C1 segment of cervical spinal cord (tissue), 14 donors: ENCODE measurements around the gene HES6.

ENCODE experiments used
- DNase-seq, 14 donors: peaks; one replicate each; lab custom pipeline; 2025; lab: John Stamatoyannopoulos, UW

HES6 gene

DNA sequence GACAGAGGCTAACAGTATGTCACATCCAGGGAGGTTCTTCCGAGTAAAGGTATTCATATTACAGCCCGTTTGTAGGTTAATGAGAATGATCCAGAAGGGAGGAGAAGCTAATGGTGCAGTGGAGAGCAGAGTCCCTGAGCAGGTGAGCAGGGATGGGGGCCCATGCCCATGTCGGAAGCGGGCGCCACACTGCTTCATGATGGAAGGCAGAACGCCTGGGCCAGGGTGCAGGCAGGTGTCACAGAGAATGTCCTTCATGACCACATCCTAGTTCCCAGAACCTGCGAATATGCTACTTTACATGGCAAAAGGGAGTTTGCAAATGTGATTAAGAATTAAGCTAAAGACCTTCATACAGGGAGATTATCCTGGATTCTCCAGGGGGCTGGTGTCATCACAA, 4.0 kb downstream of the HES6 start:
- DNase-seq = no peak

DNA sequence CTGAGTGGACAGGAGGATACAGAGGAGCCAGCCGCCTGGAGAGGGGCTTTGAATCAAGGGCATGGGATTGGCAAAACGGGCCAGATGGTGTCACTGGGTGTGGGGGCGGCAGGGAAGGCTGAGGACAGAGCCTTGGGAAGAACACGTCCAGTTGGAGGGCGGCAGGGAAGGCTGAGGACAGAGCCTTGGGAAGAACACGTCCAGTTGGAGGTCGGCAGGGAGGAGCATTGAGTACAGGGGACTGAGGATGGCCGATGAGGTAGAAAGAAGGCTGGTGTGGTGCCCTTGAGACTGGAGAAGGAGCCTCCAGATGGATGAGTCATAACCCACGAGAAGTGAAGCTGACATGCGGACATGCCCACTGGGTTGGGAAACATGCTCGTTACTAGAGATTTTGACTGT, 4.5 kb downstream of the HES6 start:
- DNase-seq = no peak

DNA sequence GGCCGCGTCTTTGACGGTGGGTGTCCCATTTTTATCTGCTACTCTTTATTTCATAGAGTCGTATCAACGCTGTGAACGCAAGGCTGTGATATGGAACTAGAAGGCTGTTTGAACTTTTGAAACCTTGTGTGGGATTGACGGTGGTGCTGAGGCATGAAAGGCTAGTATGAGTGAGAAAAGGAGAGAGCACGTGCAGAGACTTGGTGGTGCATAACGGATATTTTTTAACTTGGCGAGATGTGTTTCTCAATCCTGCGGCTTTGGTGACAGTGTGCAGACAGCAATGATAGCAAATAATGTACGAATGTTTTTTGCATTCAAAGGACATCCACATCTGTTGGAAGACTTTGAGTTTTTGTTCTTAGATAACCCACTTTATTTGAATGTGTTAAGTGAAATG, 6.2 kb downstream of the HES6 start:
- DNase-seq = no peak

DNA sequence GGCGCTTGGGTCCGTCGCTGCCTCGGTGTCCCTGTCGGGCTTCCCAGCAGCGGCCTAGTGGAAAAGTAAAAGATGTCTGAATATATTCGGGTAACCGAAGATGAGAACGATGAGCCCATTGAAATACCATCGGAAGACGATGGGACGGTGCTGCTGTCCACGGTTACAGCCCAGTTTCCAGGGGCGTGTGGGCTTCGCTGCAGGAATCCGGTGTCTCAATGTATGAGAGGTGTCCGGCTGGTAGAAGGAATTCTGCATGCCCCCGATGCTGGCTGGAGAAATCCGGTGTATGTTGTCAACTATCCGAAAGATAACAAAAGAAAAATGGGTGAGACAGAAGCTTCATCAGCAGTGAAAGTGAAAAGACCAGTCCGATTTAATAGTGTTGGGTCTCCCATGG, 8.0 kb downstream of the HES6 start:
- DNase-seq = no peak

DNA sequence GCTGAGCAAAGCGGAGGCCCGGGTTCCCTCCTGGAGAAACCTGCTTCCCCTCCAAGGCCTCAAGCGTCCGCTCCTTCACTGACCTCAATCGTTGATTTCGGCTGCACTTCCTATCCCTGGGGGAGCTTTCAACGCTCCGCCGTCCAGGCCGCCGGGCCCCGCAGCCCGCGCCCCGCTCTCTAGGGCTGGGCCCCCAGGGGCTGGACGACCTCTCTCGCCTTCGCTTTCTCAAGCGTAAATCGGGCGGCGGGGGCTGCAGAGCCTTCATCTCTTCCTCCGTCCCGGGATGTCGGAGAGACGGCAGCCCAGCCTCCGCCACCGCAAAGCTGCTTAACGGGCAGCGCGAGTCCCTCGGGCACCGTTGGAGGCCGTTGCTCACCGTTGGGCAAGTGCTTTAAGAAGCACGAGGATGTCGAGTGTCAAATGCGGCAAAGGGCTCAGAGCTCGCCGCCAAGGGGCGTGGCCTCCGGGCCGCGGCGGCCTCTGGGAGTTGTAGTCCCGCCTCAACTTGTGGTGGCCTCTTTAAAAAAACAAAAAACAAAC, 8.5 kb downstream of the HES6 start:
- DNase-seq = peak in 12 of 14 donors; percentile 18 to 75 (median 60)

DNA sequence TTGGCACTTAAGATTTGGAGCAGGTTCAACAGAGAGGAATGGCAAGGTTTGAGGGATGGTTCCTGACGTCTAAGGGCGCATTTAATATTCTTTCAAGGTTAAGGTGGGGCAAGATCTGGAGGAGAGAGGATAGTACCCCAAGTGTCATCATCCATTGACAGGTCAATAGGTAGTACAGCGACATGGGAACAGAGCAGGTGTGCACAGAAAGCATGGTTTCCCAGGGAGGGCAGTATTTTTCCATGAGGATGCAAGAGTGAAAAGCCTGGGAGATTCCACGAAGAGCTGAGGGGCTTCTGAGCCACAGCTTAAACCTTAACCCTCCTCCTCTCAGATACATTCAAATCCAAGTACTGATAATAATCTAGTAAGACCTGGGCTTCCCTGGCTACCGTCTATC, 9.1 kb downstream of the HES6 start:
- DNase-seq = no peak

DNA sequence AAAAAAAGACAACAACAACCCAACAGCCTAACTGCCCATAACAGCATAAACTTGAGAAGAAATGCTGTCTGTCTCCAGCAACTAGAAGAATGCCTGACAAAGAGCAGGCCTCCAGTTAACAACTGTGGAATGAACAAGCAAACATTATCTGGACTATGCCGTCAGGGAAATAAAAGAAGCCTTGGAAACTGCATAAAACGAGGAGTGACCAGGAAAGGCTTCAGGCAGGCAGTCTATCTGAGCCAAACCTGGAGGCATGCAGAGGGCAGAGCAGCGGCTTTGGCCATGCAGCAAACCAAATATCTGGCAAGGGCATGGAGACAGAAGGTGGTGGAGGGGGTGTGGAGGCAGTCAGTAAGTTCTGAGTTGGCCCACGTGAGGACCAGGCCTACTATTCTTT, 11.1 kb downstream of the HES6 start:
- peak in 1 of 14 donors; percentile 13 for DNase-seq

DNA sequence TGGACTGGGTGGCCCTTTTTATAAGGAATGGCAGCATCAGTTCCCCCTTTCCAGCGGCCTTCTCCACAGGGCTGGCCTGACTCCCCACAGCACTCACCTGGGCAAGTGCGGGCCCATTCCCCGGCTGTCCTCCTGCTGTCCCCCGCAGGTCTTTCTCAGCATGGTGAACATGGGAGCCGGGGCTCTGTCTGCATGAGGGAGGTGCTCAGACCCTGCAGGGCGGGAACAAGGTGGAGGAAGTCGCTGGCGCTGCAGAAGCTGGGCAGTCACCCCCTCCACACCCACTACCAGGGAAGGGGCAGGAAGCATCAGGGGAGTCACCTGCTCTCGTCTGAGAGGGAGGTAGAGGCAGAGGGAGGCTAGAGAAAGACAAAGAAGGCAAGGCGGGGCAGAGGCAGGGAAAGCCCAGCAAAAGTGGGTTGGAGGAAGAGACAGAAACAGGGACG, 12.2 kb downstream of the HES6 start:
- DNase-seq = no peak

DNA sequence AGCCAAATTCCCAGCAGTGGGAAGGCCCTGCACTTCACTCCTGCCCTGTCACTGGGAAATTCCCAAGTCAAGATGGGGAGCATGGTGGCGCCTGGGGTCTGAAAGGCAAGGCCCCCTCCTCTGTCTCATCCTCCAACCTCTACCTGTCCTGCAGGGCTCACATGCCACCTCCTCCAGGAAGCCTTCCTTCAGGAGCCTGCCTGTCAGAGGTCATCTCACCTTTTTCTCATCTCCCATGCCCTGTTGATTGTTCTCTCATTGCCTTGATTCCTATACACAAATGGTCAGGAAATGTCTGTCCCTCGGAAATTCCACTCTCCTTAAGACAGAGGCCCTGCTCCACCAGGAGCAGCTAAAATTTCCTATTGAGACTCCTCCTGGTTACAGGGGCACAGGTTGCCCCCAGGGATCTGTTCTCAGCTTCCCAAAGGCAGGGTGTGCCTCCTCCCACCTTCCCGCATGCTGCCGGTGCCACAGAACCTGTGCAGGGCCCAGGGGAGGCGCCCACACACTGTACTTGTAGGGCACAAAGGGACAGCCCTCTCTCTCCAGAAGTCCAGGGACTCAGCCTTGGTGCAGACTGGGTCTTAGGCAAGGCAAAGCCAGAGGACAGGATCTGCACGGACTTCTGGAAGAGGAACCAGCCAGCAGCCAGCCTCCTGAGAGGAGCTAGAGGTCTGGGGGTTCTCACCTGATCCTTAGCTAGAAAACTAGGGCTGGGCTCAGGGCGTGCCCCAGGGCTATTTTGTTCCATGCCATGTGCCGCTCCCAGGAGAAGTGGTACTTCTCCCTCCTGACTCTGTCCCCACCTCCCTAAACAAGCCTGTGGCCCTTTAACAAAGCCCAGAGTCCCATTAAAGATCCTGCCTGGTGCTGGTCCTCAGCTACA, 12.9 kb downstream of the HES6 start:
- DNase-seq = no peak

DNA sequence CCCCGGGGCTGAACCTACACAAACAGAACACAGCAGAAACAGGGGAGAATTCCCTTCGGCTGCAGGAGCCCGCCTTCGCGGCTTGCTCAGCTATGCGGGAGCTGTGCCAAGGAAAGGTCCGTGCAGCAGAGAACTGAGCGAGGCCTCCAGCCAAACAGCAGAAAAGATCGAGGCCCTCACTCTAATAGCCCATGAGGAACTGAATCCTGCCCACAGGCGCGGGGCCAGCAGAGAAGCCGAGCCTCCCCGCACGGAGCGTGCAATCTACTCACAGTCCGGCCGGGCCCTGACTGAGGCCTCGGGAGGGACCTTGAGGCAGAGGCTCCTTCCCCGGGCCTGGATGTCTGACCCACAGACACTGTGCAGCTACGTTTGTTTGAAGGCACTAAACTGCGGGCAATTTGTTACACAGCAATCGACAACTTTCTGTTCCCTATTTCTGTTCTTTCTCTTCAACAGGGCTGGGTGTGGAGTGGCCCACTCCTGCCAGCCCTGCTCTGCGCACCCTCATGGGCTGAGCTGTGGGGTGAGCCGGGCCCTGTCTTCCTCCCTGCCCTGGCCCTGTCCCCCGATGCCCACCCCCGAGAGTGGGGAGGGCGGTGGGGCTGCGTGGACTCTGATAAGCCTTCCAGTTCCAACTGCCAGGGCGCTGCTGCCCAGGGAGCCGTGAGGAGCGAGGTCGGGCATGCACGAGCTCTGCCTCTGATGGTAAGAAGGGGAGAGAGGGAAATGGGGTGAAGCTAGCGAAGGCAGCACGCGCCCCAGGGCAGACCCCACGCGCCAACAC, 13.7 kb downstream of the HES6 start:
- no peak for DNase-seq

DNA sequence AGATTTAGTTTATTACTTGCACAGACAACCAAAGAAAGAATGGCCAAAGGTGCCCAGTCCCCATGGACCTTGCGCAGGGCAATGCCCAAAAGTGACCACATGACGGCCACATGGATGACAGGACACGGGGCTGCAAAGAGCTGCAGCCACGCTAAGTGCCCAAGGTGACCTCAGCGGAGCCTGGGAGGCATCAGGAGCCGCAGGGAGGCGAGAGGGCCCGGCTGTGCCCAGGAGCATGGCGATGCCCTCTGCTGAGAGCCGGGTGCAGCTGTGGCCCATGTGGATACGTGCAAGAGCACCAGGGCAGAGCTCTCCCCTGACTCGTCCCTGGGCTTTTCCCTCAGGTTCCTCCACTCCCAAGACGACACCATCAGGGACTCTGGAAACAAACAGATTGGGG, 14.7 kb downstream of the HES6 start:
- no peak for DNase-seq

DNA sequence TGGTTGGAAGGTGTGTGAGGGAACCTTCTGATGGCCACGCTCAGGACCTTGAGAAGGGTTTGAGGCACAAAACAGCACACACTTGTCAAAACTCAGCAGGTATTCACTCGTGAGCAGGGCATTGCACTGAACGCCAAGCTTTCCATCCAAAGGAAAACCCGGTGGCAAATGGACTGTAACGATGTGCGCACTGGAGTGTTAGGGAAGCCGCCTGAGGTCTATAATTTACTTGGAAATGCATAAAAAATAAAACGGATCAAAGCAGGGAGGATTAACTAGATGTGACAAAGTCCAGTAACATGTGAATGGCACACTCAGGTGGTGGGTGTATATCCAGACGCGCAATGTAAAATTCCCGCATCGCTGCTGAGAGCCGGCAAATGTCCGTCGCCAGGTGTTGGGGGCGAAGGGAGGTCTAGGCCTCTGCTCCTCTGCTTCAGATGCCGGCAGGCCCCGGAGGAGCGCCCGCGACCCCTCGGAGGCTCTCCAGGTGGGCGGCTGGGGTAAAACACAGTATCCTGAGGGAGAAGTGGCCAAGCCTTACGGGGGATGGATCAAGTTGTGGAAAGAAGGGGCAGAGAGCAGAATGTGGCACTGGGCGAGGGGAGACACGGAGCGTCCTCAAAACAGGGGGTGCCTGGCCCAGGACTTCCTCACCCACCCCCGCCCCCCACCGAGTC, 15.3 kb downstream of the HES6 start:
- DNase-seq = no peak

DNA sequence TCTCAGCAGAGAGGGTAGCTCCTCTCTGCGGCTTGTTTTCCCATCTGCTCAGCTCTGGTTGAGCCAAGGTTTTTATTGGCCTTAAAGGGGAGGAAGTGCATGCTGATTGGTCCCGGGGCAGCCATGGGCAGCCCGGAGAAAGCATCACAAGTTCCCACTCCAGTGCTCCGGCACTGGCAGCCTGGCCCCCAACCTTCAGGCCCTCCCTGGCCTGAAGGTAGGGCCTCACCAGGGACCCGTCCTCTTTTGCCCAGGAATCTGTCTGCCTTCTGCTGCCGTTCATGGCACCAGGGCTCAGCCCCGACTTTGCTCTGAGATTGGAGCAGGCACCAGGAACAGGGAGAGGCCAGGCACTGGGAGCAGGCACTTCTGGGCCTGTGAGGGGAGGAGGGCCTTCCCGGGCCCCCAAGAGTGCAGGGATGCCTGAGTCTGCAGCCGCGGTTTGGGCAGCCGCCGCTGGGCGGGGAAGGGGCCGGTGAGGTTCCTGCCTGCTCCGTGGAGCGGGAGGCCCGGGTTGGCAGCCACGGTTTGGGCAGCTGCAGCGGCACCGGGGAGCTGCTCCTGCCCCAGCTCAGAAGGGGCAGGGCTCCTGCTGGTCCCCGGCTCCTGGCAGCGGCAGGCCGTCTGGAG, 18.8 kb downstream of the HES6 start:
- peak in 12 of 14 donors; percentile 15 to 92 (median 68) for DNase-seq

DNA sequence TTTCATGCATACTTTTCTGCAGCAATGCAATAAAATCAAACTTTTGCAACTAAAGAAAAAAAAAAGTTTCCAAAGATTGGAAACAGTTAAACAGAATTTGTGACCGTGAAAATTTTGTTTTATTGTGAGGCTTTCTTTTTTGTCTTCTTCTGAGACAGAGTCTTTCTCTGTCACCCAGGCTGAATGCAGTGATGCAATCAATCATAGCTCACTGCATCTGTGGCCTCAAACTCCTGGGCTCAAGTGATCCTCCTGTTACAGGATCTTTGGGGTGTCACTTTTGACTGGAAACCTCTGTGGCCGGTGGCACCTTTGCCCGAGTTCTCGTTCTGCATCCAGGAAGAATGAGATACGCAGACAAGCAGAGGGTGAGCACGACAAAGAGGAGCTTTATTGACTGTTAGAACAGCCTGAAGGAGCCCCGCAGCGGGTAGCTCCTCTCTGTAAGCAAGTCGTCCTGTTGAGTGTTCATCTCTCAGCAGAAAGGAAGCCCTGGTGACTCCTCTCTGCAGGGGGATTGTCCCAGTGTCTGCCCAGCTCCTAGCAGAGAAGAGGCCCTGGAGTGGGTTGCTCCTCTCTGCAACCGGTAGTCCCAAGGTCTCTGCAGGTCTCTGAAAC, 19.5 kb downstream of the HES6 start:
- DNase-seq = peak in 4 of 14 donors; percentile 66 to 76 (median 72)

DNA sequence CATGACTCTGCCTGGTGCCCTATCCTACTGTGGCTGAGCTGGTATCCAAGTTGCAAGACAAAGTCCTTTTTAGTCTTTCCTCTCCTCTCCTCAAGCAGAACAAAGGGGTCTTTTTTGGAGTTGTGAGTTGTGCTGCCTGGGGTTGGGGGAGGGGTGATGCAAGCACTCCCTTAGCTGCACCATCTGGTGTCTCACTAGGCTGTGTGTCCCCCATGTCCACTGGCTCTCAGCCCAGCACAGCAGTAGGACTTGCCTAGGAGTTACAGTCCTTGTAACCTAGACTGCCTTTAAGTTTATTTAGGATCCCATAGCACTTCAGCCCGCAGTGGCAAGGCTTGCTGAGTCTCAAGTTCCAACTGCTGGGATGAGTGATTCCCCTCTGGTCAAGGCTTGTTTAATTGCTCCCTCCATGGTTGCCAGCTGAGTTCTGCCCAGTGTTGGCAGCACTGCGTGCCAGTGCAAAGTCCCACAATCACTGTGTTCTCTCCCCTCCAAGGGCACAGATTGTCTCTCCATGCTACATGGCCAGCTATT, 23.1 kb downstream of the HES6 start:
- DNase-seq = peak in 13 of 14 donors; percentile 24 to 86 (median 76)

DNA sequence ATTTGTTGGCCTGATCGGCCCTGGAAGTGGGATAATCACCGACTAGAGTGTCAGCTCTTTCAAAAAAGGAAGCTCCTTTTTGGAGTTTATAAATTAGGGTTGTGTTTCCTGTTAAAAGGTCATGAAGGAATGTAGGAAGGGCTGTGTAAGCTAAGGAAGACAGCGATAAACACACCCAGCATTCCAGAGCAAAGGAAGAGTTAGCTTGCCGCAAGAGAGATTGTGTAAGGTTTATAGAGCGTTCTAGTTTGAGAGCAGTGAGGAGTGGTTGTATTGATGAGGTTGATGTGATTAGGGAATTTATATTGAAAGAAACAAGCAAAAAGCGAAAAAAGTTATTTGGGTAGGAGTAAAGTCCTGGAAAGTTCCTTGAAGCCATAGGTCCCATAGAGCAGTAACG, 32.8 kb downstream of the HES6 start:
- no peak for DNase-seq

DNA sequence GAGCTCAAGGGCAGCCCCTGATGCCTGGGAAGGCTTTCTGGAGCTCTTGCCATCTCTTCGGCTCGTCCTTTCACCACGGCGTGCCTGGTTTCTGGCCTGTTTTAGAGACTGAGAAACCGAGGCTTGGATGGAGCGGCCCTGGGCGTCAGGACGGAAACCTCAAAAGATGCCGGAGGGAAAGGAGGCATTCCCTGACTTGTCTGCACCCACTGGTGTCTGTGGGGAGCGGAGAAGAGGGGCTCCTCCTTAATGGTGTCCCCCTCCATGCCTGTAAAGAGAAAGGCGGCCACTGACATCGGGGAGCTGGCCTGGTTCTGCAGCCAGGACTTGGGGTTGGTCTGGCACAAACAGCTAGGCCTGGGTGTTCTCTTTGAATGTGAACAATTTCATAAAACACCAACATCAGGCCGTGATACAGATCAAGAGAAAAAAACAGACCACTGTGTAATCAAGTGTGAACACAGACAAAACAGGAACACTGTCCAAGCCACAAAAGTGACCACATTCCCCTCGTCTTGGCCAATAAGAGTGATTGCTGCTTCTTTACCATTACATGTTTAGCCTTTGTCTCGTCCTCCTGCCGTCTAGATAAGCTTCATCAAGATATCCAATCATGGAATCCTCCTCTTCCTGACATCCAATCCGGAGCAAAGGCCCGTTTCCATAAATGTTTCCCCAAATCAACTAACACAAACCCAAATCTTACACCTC, 35.7 kb downstream of the HES6 start:
- DNase-seq = no peak

DNA sequence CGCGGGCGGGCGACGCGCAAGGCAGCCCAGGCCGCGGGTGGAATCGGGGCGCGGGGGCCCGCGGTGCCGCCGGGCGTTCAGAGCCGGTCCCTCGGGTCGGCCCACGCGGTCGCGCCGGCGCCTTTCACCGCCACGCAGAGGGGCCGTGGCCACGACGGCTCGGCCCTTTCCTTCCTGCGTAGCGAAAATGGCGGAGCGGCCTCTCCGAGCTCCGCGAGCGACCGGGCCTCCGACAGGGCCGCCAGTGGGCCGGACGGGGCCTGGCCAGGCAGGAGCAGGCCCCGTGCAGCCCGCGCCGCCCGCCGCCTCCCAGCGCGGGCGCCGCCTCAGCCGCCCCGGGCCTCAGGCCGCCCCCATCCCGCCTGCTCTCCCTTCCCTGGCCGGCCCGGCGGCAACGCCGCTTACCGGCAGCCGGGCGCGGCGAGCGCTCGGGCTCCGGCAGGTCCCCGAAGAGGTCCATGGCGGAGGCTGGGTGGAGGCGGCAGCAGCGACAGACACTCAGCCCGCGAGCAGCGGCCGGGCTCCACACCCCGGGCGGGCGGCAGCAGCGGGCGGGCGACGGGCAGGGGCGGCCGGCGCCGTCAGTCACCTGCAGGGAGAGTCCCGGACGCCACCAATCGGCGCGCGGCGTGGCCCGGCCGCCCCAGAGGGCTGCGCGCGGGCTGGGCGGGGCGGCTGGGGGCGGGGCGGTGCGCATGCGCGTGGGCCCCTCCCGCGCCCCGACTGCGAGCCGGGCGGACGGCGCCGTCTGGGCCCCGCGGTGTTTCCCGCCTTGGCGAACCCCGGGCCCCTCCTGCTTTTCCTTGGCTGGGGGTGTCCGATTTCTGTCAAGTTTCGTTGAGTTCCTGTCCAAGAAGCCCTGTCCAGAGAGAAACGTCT, 36.5 kb downstream of the HES6 start, which contains the start of gene ILKAP:
TSS of gene ILKAP (minus strand) at position 602 of the 879 bp plus-strand sequence. CDS start at position 460, 142 bp downstream.
- peak in 13 of 14 donors; percentile 54 to 94 (median 79) for DNase-seq
